Endodermal cell (in vitro differentiated cells): ENCODE data around the gene PLPPR5. TPM values are rescaled to one million over a fixed set of nuclear protein-coding genes. Genes with fewer than 3 reads are reported as not detected.

Experiments used
- DNase-seq: peaks from one replicate; pipeline ENCODE4 v3.0.0-alpha.2; 2017
- H3K27ac ChIP-seq: 2 replicates; pipeline ENCODE4 v1.5.1; 2013; ENCODE audit warnings: mild to moderate bottlenecking, low read depth, low read length, moderate library complexity
- H3K27me3 ChIP-seq: 2 replicates; pipeline ENCODE4 v1.6.1; 2013; ENCODE audit warnings: mild to moderate bottlenecking, low read length, moderate library complexity; ENCODE audit not compliant: insufficient read depth, control insufficient read depth, poor library complexity, severe bottlenecking
- H3K36me3 ChIP-seq: 2 replicates; pipeline ENCODE4 v1.7.0; 2013; ENCODE audit warnings: mild to moderate bottlenecking, low read length, moderate library complexity; ENCODE audit not compliant: control insufficient read depth, insufficient read depth
- H3K4me1 ChIP-seq: one replicate; pipeline ENCODE4 v1.7.0; 2013; ENCODE audit warnings: low read length; ENCODE audit not compliant: control insufficient read depth, insufficient read depth
- H3K4me3 ChIP-seq: 2 replicates; pipeline ENCODE4 v1.5.1; 2013; ENCODE audit warnings: mild to moderate bottlenecking, low read length, moderate library complexity
- H3K9ac ChIP-seq: 2 replicates; pipeline ENCODE4 v1.6.1; 2013; ENCODE audit warnings: mild to moderate bottlenecking, low read length, moderate library complexity; ENCODE audit not compliant: poor library complexity, severe bottlenecking; ENCODE audit errors: extremely low read depth
- H3K9me3 ChIP-seq: 2 replicates; pipeline ENCODE4 v1.6.1; 2013; ENCODE audit warnings: mild to moderate bottlenecking, low read length, moderate library complexity; ENCODE audit not compliant: control insufficient read depth
- H3K27ac Mint-ChIP-seq: 2 replicates; pipeline ENCODE4 v1.8.0; 2020; ENCODE audit warnings: mixed read lengths
- H3K27me3 Mint-ChIP-seq: 2 replicates; pipeline ENCODE4 v1.8.0; 2021; ENCODE audit warnings: mild to moderate bottlenecking, mixed read lengths; ENCODE audit not compliant: insufficient read depth
- H3K36me3 Mint-ChIP-seq: 2 replicates; pipeline ENCODE4 v1.8.0; 2020; ENCODE audit warnings: low read depth, mixed read lengths
- H3K4me1 Mint-ChIP-seq: 2 replicates; pipeline ENCODE4 v1.8.0; 2020; ENCODE audit warnings: mixed read lengths
- H3K4me3 Mint-ChIP-seq: 2 replicates; pipeline ENCODE4 v1.8.0; 2020; ENCODE audit warnings: mild to moderate bottlenecking, moderate library complexity, mixed read lengths
- H3K9me3 Mint-ChIP-seq: 2 replicates; pipeline ENCODE4 v1.8.0; 2020; ENCODE audit warnings: mild to moderate bottlenecking, mixed read lengths
- WGBS, 2 experiments: methylation state at CpG; one replicate each; pipeline versions ENCODE4 v1.1.5 to v1.1.7; 2013; ENCODE audit warnings: missing lambda C conversion rate in 2 of 2, mixed read lengths in 1 of 2; ENCODE audit not compliant: insufficient coverage in 1 of 2, insufficient read length in 1 of 2; 5-methylcytosine and 5-hydroxymethylcytosine counted together
- total RNA-seq, 2 donors: library from RNA; stranded (reverse); fragmentation: NEBNext Ultra II Directional in 1 of 2; extraction: Animal tissue kit (Norgen Biotek cat#: 25700) in 1 of 2; gene quantifications; 2 replicates in 1 of 2; 3 replicates in 1 of 2; pipeline ENCODE4 v1.2.1, GENCODE V29; 2021
- TF ChIP-seq, protein P1 (sequence below): fragments of 200-600 bp; sonication (generic); conservative IDR thresholded peaks from 2 replicates; pipeline ENCODE4 v1.5.0; 2021; ENCODE audit warnings: antibody characterized with exemption, mild to moderate bottlenecking

The PLPPR5 gene
- total RNA-seq, 2 donors from 2014 or later = 0.18 to 0.31 TPM

GRCh38 chr1:98906809-98907208 is 97.9 kb downstream of the PLPPR5 start:
- Mint-ChIP-seq H3K4me1 (no peaks in the 10 kb centered on the region), H3K9me3 (peaks cover 2% of the 10 kb centered on the region), H3K27ac (no peak overlapping the region), H3K27me3 (no peaks in the 10 kb centered on the region), H3K36me3 (no peaks in the 10 kb centered on the region), H3K4me3 (no peak overlapping the region)
- H3K27ac ChIP-seq = no peak overlapping the region
- no peaks in the 10 kb centered on the region for H3K27me3 ChIP-seq
- no peaks in the 10 kb centered on the region for H3K36me3 ChIP-seq
- H3K9ac ChIP-seq = no peak overlapping the region
- WGBS, 2 experiments = 80 to 100% methylated on average over 1 of the region's 2 CpGs
- H3K4me3 ChIP-seq = no peak overlapping the region
- no peak for DNase-seq
- TF ChIP-seq, protein P1, sequence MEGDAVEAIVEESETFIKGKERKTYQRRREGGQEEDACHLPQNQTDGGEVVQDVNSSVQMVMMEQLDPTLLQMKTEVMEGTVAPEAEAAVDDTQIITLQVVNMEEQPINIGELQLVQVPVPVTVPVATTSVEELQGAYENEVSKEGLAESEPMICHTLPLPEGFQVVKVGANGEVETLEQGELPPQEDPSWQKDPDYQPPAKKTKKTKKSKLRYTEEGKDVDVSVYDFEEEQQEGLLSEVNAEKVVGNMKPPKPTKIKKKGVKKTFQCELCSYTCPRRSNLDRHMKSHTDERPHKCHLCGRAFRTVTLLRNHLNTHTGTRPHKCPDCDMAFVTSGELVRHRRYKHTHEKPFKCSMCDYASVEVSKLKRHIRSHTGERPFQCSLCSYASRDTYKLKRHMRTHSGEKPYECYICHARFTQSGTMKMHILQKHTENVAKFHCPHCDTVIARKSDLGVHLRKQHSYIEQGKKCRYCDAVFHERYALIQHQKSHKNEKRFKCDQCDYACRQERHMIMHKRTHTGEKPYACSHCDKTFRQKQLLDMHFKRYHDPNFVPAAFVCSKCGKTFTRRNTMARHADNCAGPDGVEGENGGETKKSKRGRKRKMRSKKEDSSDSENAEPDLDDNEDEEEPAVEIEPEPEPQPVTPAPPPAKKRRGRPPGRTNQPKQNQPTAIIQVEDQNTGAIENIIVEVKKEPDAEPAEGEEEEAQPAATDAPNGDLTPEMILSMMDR = no peak
- no peaks in the 10 kb centered on the region for H3K9me3 ChIP-seq
- no peaks in the 10 kb centered on the region for H3K4me1 ChIP-seq

DNA sequence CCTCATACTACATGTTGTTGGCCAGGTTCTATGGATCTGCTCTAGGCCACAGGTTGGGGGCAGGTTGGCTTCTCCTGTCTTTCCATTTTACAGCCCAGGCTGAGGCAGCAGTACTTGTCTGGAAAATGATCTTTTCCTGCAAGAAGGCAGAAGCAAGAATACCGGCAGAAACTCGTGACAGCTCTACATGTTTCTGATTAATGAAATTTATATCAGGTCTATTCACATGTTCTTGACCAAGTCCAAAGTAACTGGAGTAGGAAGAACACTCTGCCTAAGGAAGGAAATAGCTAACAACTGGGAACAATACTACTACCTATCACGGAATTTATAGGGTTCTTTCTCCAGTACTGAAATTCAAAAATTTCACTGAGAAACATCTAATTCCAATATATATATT is 98.3 kb downstream of the PLPPR5 start:
- WGBS, 2 experiments = 94 to 100% methylated on average over 2 to 3 of the region's 3 CpGs
- H3K27me3 ChIP-seq = no peaks in the 10 kb centered on the region
- H3K27ac ChIP-seq = no peak overlapping the region
- Mint-ChIP-seq H3K4me3 (no peak overlapping the region), H3K27me3 (no peaks in the 10 kb centered on the region), H3K36me3 (no peaks in the 10 kb centered on the region), H3K27ac (no peak overlapping the region), H3K4me1 (no peaks in the 10 kb centered on the region), H3K9me3 (peaks cover 2% of the 10 kb centered on the region)
- no peak overlapping the region for H3K9ac ChIP-seq
- TF ChIP-seq, protein P1 = no peak
- H3K36me3 ChIP-seq = no peaks in the 10 kb centered on the region
- no peaks in the 10 kb centered on the region for H3K9me3 ChIP-seq
- DNase-seq = no peak
- H3K4me1 ChIP-seq = no peaks in the 10 kb centered on the region
- H3K4me3 ChIP-seq = no peak overlapping the region

GRCh38 chr1:98904684-98905083 is 100.0 kb downstream of the PLPPR5 start:
- Histone ChIP-seq H3K9me3 (no peaks in the 10 kb centered on the region), H3K4me3 (no peak overlapping the region), H3K27me3 (no peaks in the 10 kb centered on the region), H3K9ac (no peak overlapping the region), H3K27ac (no peak overlapping the region), H3K36me3 (no peaks in the 10 kb centered on the region), H3K4me1 (no peaks in the 10 kb centered on the region)
- no peaks in the 10 kb centered on the region for H3K4me1 Mint-ChIP-seq
- no peaks in the 10 kb centered on the region for H3K27me3 Mint-ChIP-seq
- no peaks in the 10 kb centered on the region for H3K36me3 Mint-ChIP-seq
- TF ChIP-seq, protein P1 = no peak
- DNase-seq = no peak
- no peak overlapping the region for H3K4me3 Mint-ChIP-seq
- no peak overlapping the region for H3K27ac Mint-ChIP-seq
- 90 to 100% methylated on average over 3 to 4 of the region's 4 CpGs for WGBS, 2 experiments
- H3K9me3 Mint-ChIP-seq = no peaks in the 10 kb centered on the region
